ENCODE data around the gene NR2F1-AS1. TPM values are rescaled to one million over a fixed set of nuclear protein-coding genes. Genes with fewer than 3 reads are reported as not detected.
"Not testable (repeated sequence)": the region's sequence is repeated elsewhere in the genome, so short reads cannot be mapped to it uniquely, and the experiment has no call there.

Gene NR2F1-AS1
- total and polyA plus RNA-seq, 4 donors = 2.0 to 4.0 (median 2.1) TPM

DNA sequence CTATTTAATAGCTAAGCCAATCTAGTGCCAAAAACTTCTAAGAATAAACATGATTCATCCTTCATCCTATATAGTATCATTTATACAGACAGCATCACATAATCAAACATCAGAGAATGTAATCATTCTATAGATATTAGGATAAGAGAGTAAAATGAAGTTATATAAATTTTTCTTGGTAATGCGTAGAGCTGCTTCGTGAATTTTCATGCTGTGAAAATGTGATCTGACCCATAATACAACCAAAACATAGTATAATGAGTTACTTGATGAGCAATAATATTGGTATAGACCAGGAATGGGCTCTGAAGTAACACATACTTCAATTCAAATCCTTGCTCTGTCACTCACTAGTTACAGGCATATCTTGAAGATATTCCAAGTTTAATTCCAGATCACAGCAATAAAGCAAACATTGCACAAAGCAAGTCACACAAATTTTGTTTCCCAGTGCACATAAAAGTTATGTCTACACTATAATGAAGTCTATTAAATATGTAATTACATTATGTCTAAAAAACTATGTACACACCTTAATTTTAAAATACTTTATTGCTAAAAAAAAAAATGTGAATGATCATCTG, 23.9 kb downstream of the NR2F1-AS1 start:
- Histone ChIP-seq H3K36me3 (ENCODE audit: control insufficient read depth in 4 of 4, insufficient read depth in 3 of 4, low read depth in 1 of 4, low read length in 3 of 4) (no peaks in the 10 kb centered on the region), H3K4me1 (ENCODE audit: control insufficient read depth in 4 of 4, insufficient read depth in 4 of 4, low read length in 3 of 4) (no peaks in the 10 kb centered on the region), H3K27ac (ENCODE audit: low read depth in 1 of 2, low read length in 2 of 2) (no peak overlapping the region), H3K9ac (ENCODE audit: low read depth in 1 of 2, low read length in 2 of 2) (no peak overlapping the region), H3K9me3 (ENCODE audit: control insufficient read depth in 4 of 4, low read length in 3 of 4) (no peaks in the 10 kb centered on the region), H3K27me3 (ENCODE audit: control insufficient read depth in 4 of 4, insufficient read depth in 4 of 4, low read length in 3 of 4) (no peaks in the 10 kb centered on the region), H3K4me3 (ENCODE audit: low read depth in 1 of 3, low read length in 3 of 3) (no peak overlapping the region)
- 94% methylated on average over 2 of the region's 2 CpGs for WGBS
- DNase-seq (ENCODE audit: low spot score) = no peak
- TF ChIP-seq, protein P1, sequence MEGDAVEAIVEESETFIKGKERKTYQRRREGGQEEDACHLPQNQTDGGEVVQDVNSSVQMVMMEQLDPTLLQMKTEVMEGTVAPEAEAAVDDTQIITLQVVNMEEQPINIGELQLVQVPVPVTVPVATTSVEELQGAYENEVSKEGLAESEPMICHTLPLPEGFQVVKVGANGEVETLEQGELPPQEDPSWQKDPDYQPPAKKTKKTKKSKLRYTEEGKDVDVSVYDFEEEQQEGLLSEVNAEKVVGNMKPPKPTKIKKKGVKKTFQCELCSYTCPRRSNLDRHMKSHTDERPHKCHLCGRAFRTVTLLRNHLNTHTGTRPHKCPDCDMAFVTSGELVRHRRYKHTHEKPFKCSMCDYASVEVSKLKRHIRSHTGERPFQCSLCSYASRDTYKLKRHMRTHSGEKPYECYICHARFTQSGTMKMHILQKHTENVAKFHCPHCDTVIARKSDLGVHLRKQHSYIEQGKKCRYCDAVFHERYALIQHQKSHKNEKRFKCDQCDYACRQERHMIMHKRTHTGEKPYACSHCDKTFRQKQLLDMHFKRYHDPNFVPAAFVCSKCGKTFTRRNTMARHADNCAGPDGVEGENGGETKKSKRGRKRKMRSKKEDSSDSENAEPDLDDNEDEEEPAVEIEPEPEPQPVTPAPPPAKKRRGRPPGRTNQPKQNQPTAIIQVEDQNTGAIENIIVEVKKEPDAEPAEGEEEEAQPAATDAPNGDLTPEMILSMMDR (IDR thresholded peaks at IDR 0.05; ENCODE audit: low read depth, low read length, missing input control) = no peak
- TF ChIP-seq TAF1 (conservative IDR thresholded peaks at IDR 0.05) (no peak), JUND (IDR thresholded peaks at IDR 0.05) (no peak), GABPA (IDR thresholded peaks at IDR 0.05 in 1 of 2, conservative IDR thresholded peaks at IDR 0.05 in 1 of 2) (no peak), SP1 (IDR thresholded peaks at IDR 0.05) (no peak), YY1 (IDR thresholded peaks at IDR 0.05) (no peak)
- TF ChIP-seq, protein P2, sequence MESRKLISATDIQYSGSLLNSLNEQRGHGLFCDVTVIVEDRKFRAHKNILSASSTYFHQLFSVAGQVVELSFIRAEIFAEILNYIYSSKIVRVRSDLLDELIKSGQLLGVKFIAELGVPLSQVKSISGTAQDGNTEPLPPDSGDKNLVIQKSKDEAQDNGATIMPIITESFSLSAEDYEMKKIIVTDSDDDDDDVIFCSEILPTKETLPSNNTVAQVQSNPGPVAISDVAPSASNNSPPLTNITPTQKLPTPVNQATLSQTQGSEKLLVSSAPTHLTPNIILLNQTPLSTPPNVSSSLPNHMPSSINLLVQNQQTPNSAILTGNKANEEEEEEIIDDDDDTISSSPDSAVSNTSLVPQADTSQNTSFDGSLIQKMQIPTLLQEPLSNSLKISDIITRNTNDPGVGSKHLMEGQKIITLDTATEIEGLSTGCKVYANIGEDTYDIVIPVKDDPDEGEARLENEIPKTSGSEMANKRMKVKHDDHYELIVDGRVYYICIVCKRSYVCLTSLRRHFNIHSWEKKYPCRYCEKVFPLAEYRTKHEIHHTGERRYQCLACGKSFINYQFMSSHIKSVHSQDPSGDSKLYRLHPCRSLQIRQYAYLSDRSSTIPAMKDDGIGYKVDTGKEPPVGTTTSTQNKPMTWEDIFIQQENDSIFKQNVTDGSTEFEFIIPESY (IDR thresholded peaks at IDR 0.05) = no peak
- TF ChIP-seq, protein P3, sequence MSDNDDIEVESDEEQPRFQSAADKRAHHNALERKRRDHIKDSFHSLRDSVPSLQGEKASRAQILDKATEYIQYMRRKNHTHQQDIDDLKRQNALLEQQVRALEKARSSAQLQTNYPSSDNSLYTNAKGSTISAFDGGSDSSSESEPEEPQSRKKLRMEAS (IDR thresholded peaks at IDR 0.05) = no peak
- TF ChIP-seq, protein P4, sequence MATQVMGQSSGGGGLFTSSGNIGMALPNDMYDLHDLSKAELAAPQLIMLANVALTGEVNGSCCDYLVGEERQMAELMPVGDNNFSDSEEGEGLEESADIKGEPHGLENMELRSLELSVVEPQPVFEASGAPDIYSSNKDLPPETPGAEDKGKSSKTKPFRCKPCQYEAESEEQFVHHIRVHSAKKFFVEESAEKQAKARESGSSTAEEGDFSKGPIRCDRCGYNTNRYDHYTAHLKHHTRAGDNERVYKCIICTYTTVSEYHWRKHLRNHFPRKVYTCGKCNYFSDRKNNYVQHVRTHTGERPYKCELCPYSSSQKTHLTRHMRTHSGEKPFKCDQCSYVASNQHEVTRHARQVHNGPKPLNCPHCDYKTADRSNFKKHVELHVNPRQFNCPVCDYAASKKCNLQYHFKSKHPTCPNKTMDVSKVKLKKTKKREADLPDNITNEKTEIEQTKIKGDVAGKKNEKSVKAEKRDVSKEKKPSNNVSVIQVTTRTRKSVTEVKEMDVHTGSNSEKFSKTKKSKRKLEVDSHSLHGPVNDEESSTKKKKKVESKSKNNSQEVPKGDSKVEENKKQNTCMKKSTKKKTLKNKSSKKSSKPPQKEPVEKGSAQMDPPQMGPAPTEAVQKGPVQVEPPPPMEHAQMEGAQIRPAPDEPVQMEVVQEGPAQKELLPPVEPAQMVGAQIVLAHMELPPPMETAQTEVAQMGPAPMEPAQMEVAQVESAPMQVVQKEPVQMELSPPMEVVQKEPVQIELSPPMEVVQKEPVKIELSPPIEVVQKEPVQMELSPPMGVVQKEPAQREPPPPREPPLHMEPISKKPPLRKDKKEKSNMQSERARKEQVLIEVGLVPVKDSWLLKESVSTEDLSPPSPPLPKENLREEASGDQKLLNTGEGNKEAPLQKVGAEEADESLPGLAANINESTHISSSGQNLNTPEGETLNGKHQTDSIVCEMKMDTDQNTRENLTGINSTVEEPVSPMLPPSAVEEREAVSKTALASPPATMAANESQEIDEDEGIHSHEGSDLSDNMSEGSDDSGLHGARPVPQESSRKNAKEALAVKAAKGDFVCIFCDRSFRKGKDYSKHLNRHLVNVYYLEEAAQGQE (IDR thresholded peaks at IDR 0.05) = no peak

DNA sequence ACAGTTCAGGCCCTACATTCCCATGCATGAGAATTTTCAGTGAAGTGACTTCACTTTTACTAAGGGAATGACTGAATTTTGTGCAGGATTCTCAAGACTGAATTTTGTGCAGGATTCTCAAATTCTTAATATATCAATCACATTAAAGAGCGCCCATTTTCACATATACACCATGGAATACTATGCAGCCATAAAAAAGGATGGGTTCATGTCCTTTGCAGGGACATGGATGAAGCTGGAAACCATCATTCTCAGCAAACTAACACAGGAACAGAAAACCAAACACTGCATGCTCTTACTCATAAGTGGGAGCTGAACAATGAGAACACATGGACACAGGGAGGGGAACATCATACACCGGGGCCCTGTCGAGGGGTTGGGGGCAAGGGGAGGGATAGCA, 31.4 kb downstream of the NR2F1-AS1 start:
- not testable (repeated sequence) for H3K9ac ChIP-seq (ENCODE audit: low read depth in 1 of 2, low read length in 2 of 2); H3K36me3 ChIP-seq (ENCODE audit: control insufficient read depth in 4 of 4, insufficient read depth in 3 of 4, low read depth in 1 of 4, low read length in 3 of 4); H3K4me3 ChIP-seq (ENCODE audit: low read depth in 1 of 3, low read length in 3 of 3); DNase-seq (ENCODE audit: low spot score); H3K27ac ChIP-seq (ENCODE audit: low read depth in 1 of 2, low read length in 2 of 2); H3K4me1 ChIP-seq (ENCODE audit: control insufficient read depth in 4 of 4, insufficient read depth in 4 of 4, low read length in 3 of 4); H3K27me3 ChIP-seq (ENCODE audit: control insufficient read depth in 4 of 4, insufficient read depth in 4 of 4, low read length in 3 of 4); H3K9me3 ChIP-seq (ENCODE audit: control insufficient read depth in 4 of 4, low read length in 3 of 4)
- 99% methylated on average over 3 of the region's 3 CpGs for WGBS

DNA sequence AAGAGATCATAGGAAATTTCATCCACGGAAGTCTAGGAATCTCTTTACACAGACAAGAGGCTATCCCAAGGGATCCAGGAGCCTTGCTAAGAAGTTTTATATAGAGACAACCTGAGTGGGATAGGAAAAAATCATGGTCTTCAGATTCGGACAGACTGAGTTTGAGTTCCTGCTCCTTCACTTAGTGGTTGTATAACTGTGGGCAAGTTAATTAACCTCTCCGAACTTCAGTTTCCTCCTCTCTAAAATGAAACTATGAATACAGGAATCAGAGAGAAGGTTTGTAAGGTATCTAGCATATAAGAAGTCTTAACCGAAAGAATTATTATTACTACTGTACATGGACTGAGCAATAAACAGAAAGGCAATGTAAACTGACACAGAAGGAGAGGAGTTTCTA, 35.1 kb downstream of the NR2F1-AS1 start:
- Histone ChIP-seq H3K4me1 (ENCODE audit: control insufficient read depth in 4 of 4, insufficient read depth in 4 of 4, low read length in 3 of 4) (no peaks in the 10 kb centered on the region), H3K27me3 (ENCODE audit: control insufficient read depth in 4 of 4, insufficient read depth in 4 of 4, low read length in 3 of 4) (no peaks in the 10 kb centered on the region), H3K4me3 (ENCODE audit: low read depth in 1 of 3, low read length in 3 of 3) (no peak overlapping the region), H3K9me3 (ENCODE audit: control insufficient read depth in 4 of 4, low read length in 3 of 4) (no peaks in the 10 kb centered on the region), H3K27ac (ENCODE audit: low read depth in 1 of 2, low read length in 2 of 2) (no peak overlapping the region), H3K9ac (ENCODE audit: low read depth in 1 of 2, low read length in 2 of 2) (no peak overlapping the region), H3K36me3 (ENCODE audit: control insufficient read depth in 4 of 4, insufficient read depth in 3 of 4, low read depth in 1 of 4, low read length in 3 of 4) (no peaks in the 10 kb centered on the region)
- TF ChIP-seq HNF4A (conservative IDR thresholded peaks at IDR 0.05) (no peak), RAD21 (IDR thresholded peaks at IDR 0.05) (no peak), RXRA (IDR thresholded peaks at IDR 0.05) (no peak), TAF1 (conservative IDR thresholded peaks at IDR 0.05) (no peak), JUND (IDR thresholded peaks at IDR 0.05) (no peak), FOXA2 (IDR thresholded peaks at IDR 0.05) (no peak), YY1 (IDR thresholded peaks at IDR 0.05) (no peak), GABPA (IDR thresholded peaks at IDR 0.05 in 1 of 2, conservative IDR thresholded peaks at IDR 0.05 in 1 of 2) (no peak), SP1 (IDR thresholded peaks at IDR 0.05) (no peak), EGR1 (IDR thresholded peaks at IDR 0.05; ENCODE audit: low read depth in 2 of 2) (no peak), FOXA1 (IDR thresholded peaks at IDR 0.05) (no peak)
- TF ChIP-seq, protein P1 (IDR thresholded peaks at IDR 0.05; ENCODE audit: low read depth, low read length, missing input control) = no peak
- 81% methylated on average over 4 of the region's 4 CpGs for WGBS
- DNase-seq (ENCODE audit: low spot score) = no peak
